ENCODE results near the gene SNORC.

SNORC gene

DNA sequence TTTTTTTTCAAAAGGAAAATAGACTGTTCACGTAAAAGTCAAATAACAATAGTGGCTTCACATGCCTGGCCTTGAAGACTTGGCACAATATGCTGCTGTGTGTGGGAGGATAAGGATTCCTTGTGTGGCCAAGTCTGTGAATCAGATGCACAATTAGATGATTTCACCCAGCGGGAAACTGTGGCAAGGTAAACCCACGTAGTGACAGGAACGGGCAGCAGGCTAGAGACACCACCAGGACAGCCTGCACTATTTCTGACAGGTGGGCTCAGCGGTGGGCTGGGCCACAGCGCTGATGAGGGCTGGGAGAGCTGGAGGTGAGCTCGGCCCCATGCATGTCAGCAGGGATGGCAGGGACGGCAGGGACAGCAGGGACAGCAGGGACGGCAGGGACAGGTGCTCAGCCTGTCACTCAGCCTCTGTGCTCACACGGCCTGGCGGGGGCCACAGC, 21.6 kb downstream of the SNORC start:
- Histone ChIP-seq H3K27ac (ENCODE audit: low read depth, low read length) (no peak overlapping the region), H3K27me3 (ENCODE audit: insufficient read depth, low read length) (no peaks in the 10 kb centered on the region), H3K9ac (ENCODE audit: low read depth, low read length) (no peak overlapping the region), H3K9me3 (ENCODE audit: insufficient read depth, low read depth, low read length) (no peaks in the 10 kb centered on the region), H3K4me3 (ENCODE audit: low read length) (no peak overlapping the region), H3K4me1 (ENCODE audit: insufficient read depth, low read length) (peaks cover 9% of the 10 kb centered on the region; the same call in 1 of the 2 replicates), H3K36me3 (ENCODE audit: insufficient read depth, low read length) (no peaks in the 10 kb centered on the region)
- 87% methylated on average over 11 of the region's 11 CpGs for WGBS

DNA sequence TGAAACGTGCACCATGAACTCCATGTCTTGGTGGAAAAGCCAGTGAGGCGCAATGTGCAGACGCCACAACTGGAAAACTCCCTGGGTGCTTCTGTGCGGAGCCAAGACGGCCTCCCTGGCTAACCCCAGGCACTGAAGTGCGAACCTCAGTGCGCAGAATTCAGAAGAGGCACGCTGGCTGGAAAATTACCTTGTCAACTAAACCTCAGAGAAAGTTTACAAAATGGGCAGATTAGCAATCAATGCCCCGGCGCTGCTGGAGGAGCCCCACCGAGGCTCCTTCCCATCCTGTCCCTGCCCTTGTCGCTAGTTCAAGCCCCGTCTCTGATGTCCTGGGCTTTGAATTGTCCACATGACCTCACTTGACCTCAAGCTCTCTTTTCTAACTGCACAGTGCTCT, 22.2 kb downstream of the SNORC start:
- Histone ChIP-seq H3K4me3 (ENCODE audit: low read length) (no peak overlapping the region), H3K4me1 (ENCODE audit: insufficient read depth, low read length) (peaks cover 9% of the 10 kb centered on the region; the same call in 1 of the 2 replicates), H3K27me3 (ENCODE audit: insufficient read depth, low read length) (no peaks in the 10 kb centered on the region), H3K36me3 (ENCODE audit: insufficient read depth, low read length) (no peaks in the 10 kb centered on the region), H3K9ac (ENCODE audit: low read depth, low read length) (no peak overlapping the region), H3K9me3 (ENCODE audit: insufficient read depth, low read depth, low read length) (no peaks in the 10 kb centered on the region), H3K27ac (ENCODE audit: low read depth, low read length) (no peak overlapping the region)
- 88% methylated on average over 13 of the region's 13 CpGs for WGBS

DNA sequence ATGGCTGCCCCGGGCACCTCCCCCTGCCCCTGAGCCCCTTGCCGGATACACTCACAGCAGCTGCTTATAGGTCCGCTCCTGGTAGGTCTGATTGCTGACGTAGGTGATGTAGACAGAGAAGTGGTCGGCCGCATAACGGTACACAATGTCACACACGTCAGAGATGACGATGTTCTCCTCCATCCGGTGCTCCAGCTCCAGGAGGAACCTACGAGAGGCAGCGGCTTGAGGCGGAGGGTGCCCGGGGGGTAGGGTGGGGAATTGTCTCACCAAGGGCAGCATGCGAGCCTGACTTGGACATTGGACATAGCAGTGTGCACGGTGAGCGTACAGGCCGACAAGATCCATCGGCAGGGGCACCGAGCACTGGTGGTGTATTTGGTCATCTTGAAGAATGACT, 22.8 kb downstream of the SNORC start:
- no peaks in the 10 kb centered on the region for H3K36me3 ChIP-seq (ENCODE audit: insufficient read depth, low read length)
- no peak overlapping the region for H3K9ac ChIP-seq (ENCODE audit: low read depth, low read length)
- H3K27ac ChIP-seq (ENCODE audit: low read depth, low read length) = no peak overlapping the region
- H3K27me3 ChIP-seq (ENCODE audit: insufficient read depth, low read length) = no peaks in the 10 kb centered on the region
- H3K4me1 ChIP-seq (ENCODE audit: insufficient read depth, low read length) = peaks cover 9% of the 10 kb centered on the region; the same call in 1 of the 2 replicates
- 97% methylated on average over 20 of the region's 20 CpGs for WGBS
- no peak overlapping the region for H3K4me3 ChIP-seq (ENCODE audit: low read length)
- no peaks in the 10 kb centered on the region for H3K9me3 ChIP-seq (ENCODE audit: insufficient read depth, low read depth, low read length)

DNA sequence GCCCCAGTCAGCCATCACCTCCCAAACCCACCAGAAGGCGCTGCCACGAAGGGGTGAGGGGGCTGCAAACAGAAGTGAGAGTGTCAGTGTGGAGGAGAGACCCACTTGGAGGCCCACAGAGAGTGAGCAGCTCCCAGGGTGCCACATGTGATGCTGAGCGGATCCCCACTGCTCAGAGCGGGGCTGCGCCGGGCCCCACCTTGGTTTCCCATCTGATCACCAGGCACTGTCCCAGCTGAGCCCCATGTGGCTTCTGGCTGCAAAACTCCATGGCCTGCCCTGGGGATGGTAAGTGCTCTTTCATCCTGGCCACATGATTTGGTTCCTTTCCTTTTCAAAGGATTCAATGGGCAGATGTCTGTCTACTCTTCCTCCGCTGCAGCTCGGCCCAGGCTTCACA, 23.8 kb downstream of the SNORC start:
- no peaks in the 10 kb centered on the region for H3K9me3 ChIP-seq (ENCODE audit: insufficient read depth, low read depth, low read length)
- no peak overlapping the region for H3K4me3 ChIP-seq (ENCODE audit: low read length)
- peaks cover 4% of the 10 kb centered on the region; the same call in 1 of the 2 replicates for H3K27me3 ChIP-seq (ENCODE audit: insufficient read depth, low read length)
- H3K4me1 ChIP-seq (ENCODE audit: insufficient read depth, low read length) = peaks cover 9% of the 10 kb centered on the region; the same call in 1 of the 2 replicates
- WGBS = 95% methylated on average over 8 of the region's 8 CpGs
- no peak overlapping the region for H3K27ac ChIP-seq (ENCODE audit: low read depth, low read length)
- no peak overlapping the region for H3K9ac ChIP-seq (ENCODE audit: low read depth, low read length)
- H3K36me3 ChIP-seq (ENCODE audit: insufficient read depth, low read length) = no peaks in the 10 kb centered on the region

DNA sequence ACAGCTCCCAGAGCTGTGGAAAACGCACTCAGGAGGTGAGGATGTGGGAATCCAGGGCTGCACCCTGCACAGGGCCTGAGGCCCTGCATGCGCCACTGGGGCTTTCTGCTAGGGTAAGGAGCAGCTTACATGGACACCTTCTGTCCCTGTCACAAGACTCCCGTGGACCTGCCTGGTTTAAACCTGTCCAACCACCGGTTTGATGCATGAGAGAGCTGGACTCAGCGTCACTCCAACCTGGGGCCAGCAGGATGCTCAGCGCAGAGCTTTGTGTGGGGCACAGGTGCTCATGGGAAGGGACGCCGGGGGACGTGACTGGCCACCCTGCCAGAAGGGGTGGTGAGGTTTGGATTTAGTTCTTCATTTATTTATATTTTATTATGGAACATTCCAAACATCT, 24.2 kb downstream of the SNORC start:
- 94% methylated on average over 9 of the region's 9 CpGs for WGBS
- Histone ChIP-seq H3K4me3 (ENCODE audit: low read length) (no peak overlapping the region), H3K27ac (ENCODE audit: low read depth, low read length) (no peak overlapping the region)

DNA sequence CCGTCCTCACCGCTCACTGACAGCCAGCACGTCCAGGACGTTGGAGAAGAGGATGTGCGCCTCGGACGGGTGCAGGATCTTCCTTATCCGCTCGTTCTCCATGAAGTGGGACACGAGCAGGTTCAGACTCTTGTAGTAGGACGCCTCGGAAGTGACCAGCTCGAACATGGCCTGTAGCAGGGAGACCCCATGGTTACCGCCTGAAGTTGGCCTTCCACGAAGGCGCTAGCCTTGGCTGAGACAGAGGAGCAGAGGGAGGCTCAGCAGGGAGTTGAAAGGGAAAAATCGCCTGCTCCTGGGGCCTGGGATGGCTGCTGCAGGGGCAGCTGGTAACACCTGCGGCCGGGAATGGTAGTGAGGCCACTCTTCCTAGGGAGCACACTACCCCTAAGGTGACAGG, 24.7 kb downstream of the SNORC start:
- Histone ChIP-seq H3K36me3 (ENCODE audit: insufficient read depth, low read length) (no peaks in the 10 kb centered on the region), H3K9me3 (ENCODE audit: insufficient read depth, low read depth, low read length) (no peaks in the 10 kb centered on the region), H3K27me3 (ENCODE audit: insufficient read depth, low read length) (peaks cover 5% of the 10 kb centered on the region; the same call in 1 of the 2 replicates), H3K27ac (ENCODE audit: low read depth, low read length) (no peak overlapping the region), H3K4me1 (ENCODE audit: insufficient read depth, low read length) (peaks cover 9% of the 10 kb centered on the region; the same call in 1 of the 2 replicates), H3K4me3 (ENCODE audit: low read length) (no peak overlapping the region), H3K9ac (ENCODE audit: low read depth, low read length) (no peak overlapping the region)
- 90% methylated on average over 19 of the region's 19 CpGs for WGBS

More for the DNA sequence above, 24.2 kb downstream of the SNORC start:
- Histone ChIP-seq H3K27me3 (ENCODE audit: insufficient read depth, low read length) (peaks cover 5% of the 10 kb centered on the region; the same call in 1 of the 2 replicates), H3K9ac (ENCODE audit: low read depth, low read length) (no peak overlapping the region), H3K9me3 (ENCODE audit: insufficient read depth, low read depth, low read length) (no peaks in the 10 kb centered on the region), H3K4me1 (ENCODE audit: insufficient read depth, low read length) (peaks cover 9% of the 10 kb centered on the region; the same call in 1 of the 2 replicates), H3K36me3 (ENCODE audit: insufficient read depth, low read length) (no peaks in the 10 kb centered on the region)

DNA sequence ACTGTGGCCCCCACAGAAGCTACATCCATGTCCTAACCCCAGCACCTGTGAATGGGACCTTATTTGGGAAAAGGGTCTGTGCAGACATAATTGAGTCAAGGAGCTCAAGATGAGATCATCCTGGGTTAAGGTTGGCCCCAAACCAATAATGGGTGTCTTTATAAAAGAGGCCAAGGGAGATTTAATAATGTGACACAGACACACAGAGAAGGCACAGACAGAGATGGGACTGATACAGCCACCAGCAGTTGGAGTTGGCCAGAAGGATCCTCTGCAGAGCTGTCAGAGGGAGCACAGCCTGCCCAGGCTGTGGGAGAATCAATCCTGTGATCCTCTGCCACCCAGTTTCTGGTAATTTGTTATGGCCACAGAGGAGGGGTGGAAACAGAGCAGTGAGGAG, 26.0 kb downstream of the SNORC start:
- peaks cover 7% of the 10 kb centered on the region for H3K4me1 ChIP-seq (ENCODE audit: insufficient read depth, low read length)
- no peaks in the 10 kb centered on the region for H3K9me3 ChIP-seq (ENCODE audit: insufficient read depth, low read depth, low read length)
- H3K27me3 ChIP-seq (ENCODE audit: insufficient read depth, low read length) = peaks cover 14% of the 10 kb centered on the region
- H3K4me3 ChIP-seq (ENCODE audit: low read length) = no peak overlapping the region
- no peaks in the 10 kb centered on the region for H3K36me3 ChIP-seq (ENCODE audit: insufficient read depth, low read length)
- no peak overlapping the region for H3K27ac ChIP-seq (ENCODE audit: low read depth, low read length)
- no peak overlapping the region for H3K9ac ChIP-seq (ENCODE audit: low read depth, low read length)

DNA sequence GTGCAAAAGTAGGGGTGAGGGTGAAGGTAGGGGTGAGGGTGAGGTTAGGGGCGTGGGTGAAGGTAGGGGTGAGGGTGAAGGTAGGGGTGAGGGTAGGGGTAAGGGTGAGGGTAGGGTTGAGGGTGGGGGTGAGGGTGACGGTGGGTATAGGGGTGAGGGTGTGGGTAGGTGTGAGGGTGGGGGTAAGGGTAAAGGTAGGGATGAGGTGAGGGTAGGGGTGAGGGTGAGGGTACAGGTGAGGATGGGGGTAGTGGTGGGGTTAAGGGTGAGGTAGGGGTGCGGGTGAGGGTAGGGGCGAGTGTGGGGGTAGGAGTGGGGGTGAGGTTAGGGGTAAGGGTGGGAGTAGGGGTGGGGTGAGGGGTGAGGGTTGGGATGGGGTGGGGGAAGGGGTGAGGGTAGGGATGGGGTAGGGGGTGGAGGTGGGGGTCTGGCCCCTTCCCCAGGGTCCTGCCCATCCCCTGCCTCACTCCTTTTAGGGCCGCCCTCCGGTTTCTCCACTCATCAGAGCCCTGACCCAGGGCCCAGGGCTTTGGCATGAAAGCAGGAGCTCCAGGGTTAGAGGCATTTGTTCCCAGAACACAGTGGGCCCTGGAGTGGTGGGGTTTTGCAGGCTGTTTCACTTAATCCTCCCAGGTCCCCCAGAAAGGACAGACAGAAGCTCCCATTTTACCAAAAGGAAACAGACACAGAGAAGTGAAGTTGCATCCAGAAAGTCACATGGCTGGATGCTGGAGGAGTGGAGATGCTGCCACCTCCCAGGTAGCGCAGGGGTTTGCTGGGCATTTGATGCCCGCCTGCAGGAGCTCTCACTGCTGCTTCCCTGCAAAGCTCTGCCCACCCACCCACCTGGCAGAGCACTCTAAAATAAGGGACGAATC, 26.9 kb downstream of the SNORC start:
- 95% methylated on average over 8 of the region's 9 CpGs for WGBS
- no peak overlapping the region for H3K27ac ChIP-seq (ENCODE audit: low read depth, low read length)

DNA sequence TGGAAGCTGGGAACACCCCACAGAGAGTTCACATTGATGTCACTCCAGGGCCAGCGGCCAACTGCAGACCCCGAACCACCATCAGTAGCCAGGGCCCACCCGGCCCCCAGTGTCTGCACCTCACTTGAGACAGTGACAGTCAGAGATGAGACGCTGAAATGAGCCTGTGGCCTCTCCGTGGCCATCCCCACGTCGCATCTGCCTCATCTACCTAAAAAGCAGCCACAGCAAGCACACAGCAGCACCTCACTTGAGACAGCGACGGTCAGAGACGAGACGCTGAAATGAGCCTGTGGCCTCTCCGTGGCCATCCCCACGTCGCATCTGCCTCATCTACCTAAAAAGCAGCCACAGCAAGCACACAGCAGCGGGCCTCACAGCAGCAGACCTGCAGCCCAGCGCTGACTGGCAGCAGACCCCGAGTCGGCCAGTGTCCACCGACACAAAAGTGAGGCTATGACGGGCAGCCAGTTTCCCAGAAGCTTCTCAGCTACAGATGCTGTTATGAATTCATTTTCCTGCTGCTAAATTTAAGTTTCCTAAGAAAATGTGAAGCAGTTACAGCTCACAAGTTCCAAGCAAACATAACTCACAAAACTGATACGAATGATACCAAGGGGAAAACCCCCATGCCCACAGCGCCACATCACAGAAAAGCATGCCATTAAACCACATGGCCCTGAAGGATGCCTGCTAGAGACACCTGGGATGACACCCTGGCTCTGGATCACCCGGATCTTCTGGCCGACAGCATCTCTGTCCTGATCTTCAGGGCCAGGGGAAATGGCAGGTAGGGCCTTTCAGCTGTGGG, 27.7 kb downstream of the SNORC start:
- peaks cover 14% of the 10 kb centered on the region for H3K4me1 ChIP-seq (ENCODE audit: insufficient read depth, low read length)
- H3K27me3 ChIP-seq (ENCODE audit: insufficient read depth, low read length) = peaks cover 31% of the 10 kb centered on the region
- H3K4me3 ChIP-seq (ENCODE audit: low read length) = no peak overlapping the region
- WGBS = 91% methylated on average over 24 of the region's 24 CpGs
- H3K27ac ChIP-seq (ENCODE audit: low read depth, low read length) = no peak overlapping the region
- H3K9me3 ChIP-seq (ENCODE audit: insufficient read depth, low read depth, low read length) = no peaks in the 10 kb centered on the region
- no peak overlapping the region for H3K9ac ChIP-seq (ENCODE audit: low read depth, low read length)
- no peaks in the 10 kb centered on the region for H3K36me3 ChIP-seq (ENCODE audit: insufficient read depth, low read length)

More for the DNA sequence above, 26.9 kb downstream of the SNORC start:
- no peak overlapping the region for H3K9ac ChIP-seq (ENCODE audit: low read depth, low read length)
- peaks cover 23% of the 10 kb centered on the region for H3K27me3 ChIP-seq (ENCODE audit: insufficient read depth, low read length)
- H3K4me3 ChIP-seq (ENCODE audit: low read length) = no peak overlapping the region
- H3K36me3 ChIP-seq (ENCODE audit: insufficient read depth, low read length) = no peaks in the 10 kb centered on the region
- no peaks in the 10 kb centered on the region for H3K9me3 ChIP-seq (ENCODE audit: insufficient read depth, low read depth, low read length)
- peaks cover 10% of the 10 kb centered on the region for H3K4me1 ChIP-seq (ENCODE audit: insufficient read depth, low read length)

DNA sequence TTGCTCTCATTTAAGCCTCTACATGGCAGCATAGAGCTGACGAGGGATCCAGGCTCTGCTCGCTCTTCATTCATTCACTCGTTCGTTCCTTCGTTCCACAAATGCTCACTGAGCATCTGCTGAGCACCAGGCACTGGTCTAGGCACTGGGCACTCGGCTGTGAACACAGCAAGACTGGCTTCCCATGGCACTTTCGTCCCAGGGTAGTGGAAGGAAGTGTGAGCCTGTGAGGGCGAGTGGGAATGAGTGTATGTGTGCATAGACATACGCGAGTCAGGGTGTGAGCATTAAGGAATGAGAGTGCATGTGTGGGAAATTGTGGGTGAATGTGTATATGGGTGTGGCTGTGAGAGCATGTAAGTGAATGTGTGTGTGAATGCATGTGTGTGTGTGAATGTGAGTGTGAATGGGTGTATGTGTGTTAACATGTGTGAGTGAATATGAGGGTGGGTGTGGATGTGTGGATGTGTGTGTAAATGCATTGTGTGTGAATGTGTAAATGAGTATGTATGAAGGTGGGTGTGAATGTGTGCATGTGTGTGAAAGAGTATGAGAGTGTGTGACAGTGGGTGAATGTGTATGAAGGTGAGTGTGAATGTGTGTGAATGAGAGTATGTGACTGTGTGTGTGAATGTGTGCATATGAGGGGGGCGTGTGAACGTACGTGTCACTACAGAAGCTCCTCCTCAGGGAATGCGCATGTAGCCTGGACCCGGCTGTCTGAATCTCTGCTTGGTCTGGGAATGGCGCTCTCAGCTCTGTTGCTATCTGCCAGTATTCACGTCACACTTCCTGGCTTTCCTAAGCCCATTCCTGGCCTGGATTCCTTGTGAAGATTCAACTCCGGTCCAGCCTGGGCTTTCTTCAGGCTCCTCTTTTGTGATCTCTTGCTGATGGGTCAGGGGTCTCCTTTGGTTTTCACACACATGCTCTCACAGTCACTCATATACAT, 28.8 kb downstream of the SNORC start:
- Histone ChIP-seq H3K36me3 (ENCODE audit: insufficient read depth, low read length) (no peaks in the 10 kb centered on the region), H3K4me3 (ENCODE audit: low read length) (no peak overlapping the region), H3K27ac (ENCODE audit: low read depth, low read length) (no peak overlapping the region), H3K4me1 (ENCODE audit: insufficient read depth, low read length) (peaks cover 14% of the 10 kb centered on the region), H3K9me3 (ENCODE audit: insufficient read depth, low read depth, low read length) (no peaks in the 10 kb centered on the region), H3K9ac (ENCODE audit: low read depth, low read length) (no peak overlapping the region), H3K27me3 (ENCODE audit: insufficient read depth, low read length) (peaks cover 39% of the 10 kb centered on the region)
- WGBS = 87% methylated on average over 18 of the region's 18 CpGs
